ENCODE measurements around the gene NRF1. TPM values are rescaled to one million over a fixed set of nuclear protein-coding genes. Genes with fewer than 3 reads are reported as not detected.

The NRF1 gene
- polyA plus RNA-seq, 2 of the 4 experiments (the other 2 are of a cell fraction), result 11.2 to 18.5 TPM

DNA sequence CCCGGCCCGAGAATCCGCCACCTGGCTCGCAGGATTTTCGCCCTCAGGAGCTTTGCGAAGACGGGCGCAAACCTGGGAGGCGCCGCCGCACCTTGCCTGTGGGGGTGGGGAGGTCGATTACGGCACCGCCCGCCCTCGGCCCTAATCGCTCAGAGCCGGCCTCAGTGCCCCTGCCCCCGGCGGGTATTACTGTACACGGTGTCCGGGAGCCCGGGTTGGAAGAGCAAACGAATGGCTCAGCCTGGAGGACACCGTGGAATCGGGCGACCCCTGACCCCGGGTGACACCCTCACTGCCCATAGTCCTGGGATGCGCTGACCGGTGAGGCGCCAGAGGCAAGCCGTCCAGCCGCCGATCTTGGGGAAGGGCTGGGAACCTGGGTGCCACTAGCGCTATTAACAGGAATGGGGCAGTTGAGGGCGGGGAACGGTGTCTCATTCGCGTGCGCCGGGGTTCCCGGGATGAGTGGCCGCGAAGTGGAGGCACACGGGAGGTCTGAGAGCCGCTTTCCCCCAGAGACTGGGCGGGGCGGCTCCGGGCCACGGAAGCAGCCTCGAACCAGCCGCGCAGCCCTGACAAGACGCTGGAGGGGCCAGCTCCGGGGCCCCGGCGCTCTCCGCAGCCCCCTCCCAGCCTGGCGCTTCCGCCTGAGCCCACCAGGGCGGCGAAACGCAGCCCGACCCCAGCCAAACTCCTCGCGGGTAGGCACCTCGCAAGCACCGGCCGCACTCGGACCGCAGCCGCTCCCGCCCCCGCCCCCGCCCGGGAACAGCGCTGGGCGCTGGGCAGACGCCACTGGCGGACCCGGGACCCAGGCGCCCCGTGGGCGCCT lies 167.5 kb downstream of the NRF1 start:
- no peak for TF ChIP-seq SMC3 (IDR thresholded peaks at IDR 0.05)
- no peak for TF ChIP-seq TP53 (CRISPR knock-in tag; IDR thresholded peaks at IDR 0.05)
- TF ChIP-seq HDAC2 (IDR thresholded peaks at IDR 0.05), result no peak
- no peak for TF ChIP-seq RARB (CRISPR knock-in tag; IDR thresholded peaks at IDR 0.05)
- DNase-seq (ENCODE audit: low read depth in 1 of 2, low spot score in 1 of 2) (peak in 1 of 2 experiments; percentile 58), FAIRE-seq (no peak), ATAC-seq (peak; percentile 10 to 11; a peak in 5 of 6 replicates)
- 91% methylated on average over 24 of the region's 84 CpGs for WGBS (ENCODE audit: missing lambda C conversion rate)
- Histone ChIP-seq H3K27ac (peak overlapping the region; percentile 78 to 89), H3K9me3 (no peaks in the 10 kb centered on the region), H3K4me2 (peak overlapping the region; percentile 86), H3K4me1 (peaks cover 12% of the 10 kb centered on the region), H3K4me3 (peak overlapping the region; percentile 69)
- POLR2A ChIA-PET, result interaction anchor here (1.2 kb wide), 1 partner anchor 46 kb away, joined by 5 read pairs; no protein-coding TSS in a partner anchor
- CTCF ChIA-PET, result interaction anchor here (0.6 to 4.1 kb wide), 5 partner anchors 15 to 51 kb away, joined by 3 to 11 read pairs (median 3); no protein-coding TSS in a partner anchor

DNA sequence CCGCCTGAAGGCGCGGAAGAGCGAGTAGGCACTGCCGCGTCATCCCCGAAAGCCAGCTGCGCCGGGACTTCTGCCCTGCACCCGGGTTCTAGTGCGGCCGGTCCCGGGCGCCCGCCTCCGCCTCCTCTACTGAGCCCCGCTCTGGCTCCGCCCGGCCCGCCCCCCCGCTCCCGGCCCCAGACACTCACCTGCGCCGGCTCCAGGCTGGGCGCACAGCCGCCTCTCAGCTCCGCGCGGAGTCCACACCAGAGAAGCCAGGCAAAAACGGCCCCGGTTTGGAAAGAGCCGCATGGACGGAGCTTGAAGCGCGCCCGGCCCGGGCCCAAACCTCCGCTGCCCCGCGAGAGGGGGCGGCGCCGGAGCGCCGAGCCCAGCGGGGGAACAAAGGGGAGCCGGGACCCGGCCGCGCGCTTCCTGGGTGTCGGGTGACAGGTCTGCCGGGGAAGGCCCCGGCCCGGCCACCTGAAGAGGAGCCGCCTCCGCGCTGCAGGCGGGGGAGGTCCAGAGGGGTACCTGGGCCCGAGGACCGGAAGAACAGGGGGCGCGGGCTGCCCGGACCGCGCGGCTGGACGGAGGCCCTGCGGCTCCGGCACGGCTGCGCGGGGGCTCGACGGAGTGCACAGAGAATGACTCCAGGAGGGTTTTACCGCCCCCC lies 168.2 kb downstream of the NRF1 start:
- peak; percentile 62 to 73 for ATAC-seq
- ChIA-PET CTCF (interaction anchor here (0.6 to 4.1 kb wide), 3 partner anchors 16 to 46 kb away, joined by 3 to 11 read pairs (median 11); no protein-coding TSS in a partner anchor), POLR2A (interaction anchor here (1.2 kb wide), 1 partner anchor 45 kb away, joined by 5 read pairs; no protein-coding TSS in a partner anchor)
- Histone ChIP-seq H3K9me3 (no peaks in the 10 kb centered on the region), H3K4me2 (peak overlapping the region; percentile 86), H3K27ac (peak overlapping the region; percentile 78 to 89), H3K4me3 (peak overlapping the region; percentile 69), H3K4me1 (peaks cover 12% of the 10 kb centered on the region)
- peak in 1 of 2 experiments; percentile 92 for DNase-seq (ENCODE audit: low read depth in 1 of 2, low spot score in 1 of 2)
- TF ChIP-seq, protein P1, sequence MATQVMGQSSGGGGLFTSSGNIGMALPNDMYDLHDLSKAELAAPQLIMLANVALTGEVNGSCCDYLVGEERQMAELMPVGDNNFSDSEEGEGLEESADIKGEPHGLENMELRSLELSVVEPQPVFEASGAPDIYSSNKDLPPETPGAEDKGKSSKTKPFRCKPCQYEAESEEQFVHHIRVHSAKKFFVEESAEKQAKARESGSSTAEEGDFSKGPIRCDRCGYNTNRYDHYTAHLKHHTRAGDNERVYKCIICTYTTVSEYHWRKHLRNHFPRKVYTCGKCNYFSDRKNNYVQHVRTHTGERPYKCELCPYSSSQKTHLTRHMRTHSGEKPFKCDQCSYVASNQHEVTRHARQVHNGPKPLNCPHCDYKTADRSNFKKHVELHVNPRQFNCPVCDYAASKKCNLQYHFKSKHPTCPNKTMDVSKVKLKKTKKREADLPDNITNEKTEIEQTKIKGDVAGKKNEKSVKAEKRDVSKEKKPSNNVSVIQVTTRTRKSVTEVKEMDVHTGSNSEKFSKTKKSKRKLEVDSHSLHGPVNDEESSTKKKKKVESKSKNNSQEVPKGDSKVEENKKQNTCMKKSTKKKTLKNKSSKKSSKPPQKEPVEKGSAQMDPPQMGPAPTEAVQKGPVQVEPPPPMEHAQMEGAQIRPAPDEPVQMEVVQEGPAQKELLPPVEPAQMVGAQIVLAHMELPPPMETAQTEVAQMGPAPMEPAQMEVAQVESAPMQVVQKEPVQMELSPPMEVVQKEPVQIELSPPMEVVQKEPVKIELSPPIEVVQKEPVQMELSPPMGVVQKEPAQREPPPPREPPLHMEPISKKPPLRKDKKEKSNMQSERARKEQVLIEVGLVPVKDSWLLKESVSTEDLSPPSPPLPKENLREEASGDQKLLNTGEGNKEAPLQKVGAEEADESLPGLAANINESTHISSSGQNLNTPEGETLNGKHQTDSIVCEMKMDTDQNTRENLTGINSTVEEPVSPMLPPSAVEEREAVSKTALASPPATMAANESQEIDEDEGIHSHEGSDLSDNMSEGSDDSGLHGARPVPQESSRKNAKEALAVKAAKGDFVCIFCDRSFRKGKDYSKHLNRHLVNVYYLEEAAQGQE (IDR thresholded peaks at IDR 0.05), result no peak
- TF ChIP-seq MAZ (IDR thresholded peaks at IDR 0.05; ENCODE audit: borderline replicate concordance, low read depth, low read length), result no peak
- no peak; the same call in 2 of the 3 replicates for TF ChIP-seq SMC3 (IDR thresholded peaks at IDR 0.05)
- TF ChIP-seq, protein P2, sequence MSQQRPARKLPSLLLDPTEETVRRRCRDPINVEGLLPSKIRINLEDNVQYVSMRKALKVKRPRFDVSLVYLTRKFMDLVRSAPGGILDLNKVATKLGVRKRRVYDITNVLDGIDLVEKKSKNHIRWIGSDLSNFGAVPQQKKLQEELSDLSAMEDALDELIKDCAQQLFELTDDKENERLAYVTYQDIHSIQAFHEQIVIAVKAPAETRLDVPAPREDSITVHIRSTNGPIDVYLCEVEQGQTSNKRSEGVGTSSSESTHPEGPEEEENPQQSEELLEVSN (IDR thresholded peaks at IDR 0.05; ENCODE audit: borderline replicate concordance, low read depth), result no peak
- peak; percentile 74; the same call in 1 of the 2 replicates for TF ChIP-seq PHF8 (IDR thresholded peaks at IDR 0.05; ENCODE audit: borderline replicate concordance, low read depth)
- 0 out of 2 replicates have a peak, but pooled peaks have one; percentile 13 for TF ChIP-seq MAX (IDR thresholded peaks at IDR 0.05)
- no peak for TF ChIP-seq CEBPB (IDR thresholded peaks at IDR 0.05)
- TF ChIP-seq NR3C1 (IDR thresholded peaks at IDR 0.05), result no peak
- no peak for TF ChIP-seq CHD4 (IDR thresholded peaks at IDR 0.05; ENCODE audit: borderline replicate concordance)
- TF ChIP-seq POLR2A (IDR thresholded peaks at IDR 0.05; ENCODE audit: low read length), result peak; percentile 67
- TF ChIP-seq JUN (IDR thresholded peaks at IDR 0.05), result peak in 1 of 2 experiments; percentile 59; a peak in 1 of 5 replicates
- TF ChIP-seq RFX5 (IDR thresholded peaks at IDR 0.05), result no peak
- TF ChIP-seq, protein P3, sequence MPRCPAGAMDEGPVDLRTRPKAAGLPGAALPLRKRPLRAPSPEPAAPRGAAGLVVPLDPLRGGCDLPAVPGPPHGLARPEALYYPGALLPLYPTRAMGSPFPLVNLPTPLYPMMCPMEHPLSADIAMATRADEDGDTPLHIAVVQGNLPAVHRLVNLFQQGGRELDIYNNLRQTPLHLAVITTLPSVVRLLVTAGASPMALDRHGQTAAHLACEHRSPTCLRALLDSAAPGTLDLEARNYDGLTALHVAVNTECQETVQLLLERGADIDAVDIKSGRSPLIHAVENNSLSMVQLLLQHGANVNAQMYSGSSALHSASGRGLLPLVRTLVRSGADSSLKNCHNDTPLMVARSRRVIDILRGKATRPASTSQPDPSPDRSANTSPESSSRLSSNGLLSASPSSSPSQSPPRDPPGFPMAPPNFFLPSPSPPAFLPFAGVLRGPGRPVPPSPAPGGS (IDR thresholded peaks at IDR 0.05), result 0 out of 3 replicates have a peak, but pooled peaks have one; percentile 56
- TF ChIP-seq MAFK (IDR thresholded peaks at IDR 0.05; ENCODE audit: partially characterized antibody), result no peak
- TF ChIP-seq ZC3H11A (IDR thresholded peaks at IDR 0.05), result no peak
- TF ChIP-seq POLR2AphosphoS2 (conservative IDR thresholded peaks at IDR 0.05; ENCODE audit: low read length), result no peak
- FAIRE-seq, result no peak
- WGBS (ENCODE audit: missing lambda C conversion rate), result 0% methylated on average over 7 of the region's 76 CpGs

Measured in A549 (cell line).